SK-N-SH treated with all-trans-retinoic acid at 6 μM for 48 hours (cell line): Measurements from ENCODE around the gene TMEM182.

Experiments
- ATAC-seq: fragments of 200-7000 bp; cut with Tn5 transposase; 3 replicates; pipeline ENCODE4 v1.9.1; 2020; ENCODE audit warnings: mild to moderate bottlenecking, moderate library complexity
- ARNTL ChIP-seq: fragments of 450-650 bp; formaldehyde crosslinking; IDR thresholded peaks from 2 replicates; pipeline ENCODE4 v1.5.0; 2020; ENCODE audit warnings: low read depth, mild to moderate bottlenecking, moderate library complexity, borderline replicate concordance
- BACH2 ChIP-seq: fragments of 250-450 bp; sonication (Bioruptor Pico); IDR thresholded peaks from 2 replicates; pipeline ENCODE4 v1.9.0; 2021; ENCODE audit warnings: mild to moderate bottlenecking, borderline replicate concordance
- CREB5 ChIP-seq: fragments of 250-450 bp; sonication (Bioruptor Pico); IDR thresholded peaks from 2 replicates; pipeline ENCODE4 v1.5.1; 2020; ENCODE audit warnings: low read depth, mild to moderate bottlenecking, moderate library complexity
- CSDC2 ChIP-seq: fragments of 250-450 bp; sonication (Bioruptor Pico); IDR thresholded peaks from 2 replicates; pipeline ENCODE4 v1.5.0; 2020; ENCODE audit warnings: mild to moderate bottlenecking, moderate library complexity
- CSRNP3 ChIP-seq: fragments of 250-450 bp; sonication (Bioruptor Pico); IDR thresholded peaks from 2 replicates; pipeline ENCODE4 v1.5.1; 2021; ENCODE audit warnings: mild to moderate bottlenecking, moderate library complexity
- ESRRG ChIP-seq: fragments of 250-450 bp; sonication (Bioruptor Pico); IDR thresholded peaks from 2 replicates; pipeline ENCODE4 v1.6.1; 2021; ENCODE audit warnings: mild to moderate bottlenecking
- GLIS3 ChIP-seq: fragments of 250-450 bp; sonication (Bioruptor Pico); IDR thresholded peaks from 2 replicates; pipeline ENCODE4 v1.5.0; 2020; ENCODE audit warnings: mild to moderate bottlenecking, moderate library complexity
- ISL1 ChIP-seq: fragments of 250-450 bp; sonication (Bioruptor Pico); IDR thresholded peaks from 2 replicates; pipeline ENCODE4 v2.1.2; 2022; ENCODE audit warnings: mild to moderate bottlenecking, moderate library complexity
- OSR1 ChIP-seq: fragments of 250-450 bp; sonication (Bioruptor Pico); IDR thresholded peaks from 2 replicates; pipeline ENCODE4 v1.8.0; 2022; ENCODE audit warnings: moderate library complexity, mild to moderate bottlenecking, inconsistent platforms
- PATZ1 ChIP-seq: fragments of 250-450 bp; sonication (Bioruptor Pico); IDR thresholded peaks from 2 replicates; pipeline ENCODE4 v1.8.0; 2020; ENCODE audit warnings: mild to moderate bottlenecking, moderate library complexity, borderline replicate concordance
- POU6F1 ChIP-seq: fragments of 250-450 bp; sonication (Bioruptor Pico); IDR thresholded peaks from 2 replicates; pipeline ENCODE4 v1.8.0; 2021; ENCODE audit warnings: low read depth, mild to moderate bottlenecking, moderate library complexity, borderline replicate concordance
- PPARA ChIP-seq: fragments of 250-450 bp; sonication (Bioruptor Pico); IDR thresholded peaks from 2 replicates; pipeline ENCODE4 v1.5.0; 2020; ENCODE audit warnings: mild to moderate bottlenecking, borderline replicate concordance
- RARB ChIP-seq: fragments of 250-450 bp; sonication (Bioruptor Pico); IDR thresholded peaks from 2 replicates; pipeline ENCODE4 v1.8.0; 2021; ENCODE audit warnings: mild to moderate bottlenecking, moderate library complexity
- SNAI2 ChIP-seq: fragments of 250-450 bp; sonication (Bioruptor Pico); IDR thresholded peaks from 2 replicates; pipeline ENCODE4 v1.5.0; 2020; ENCODE audit warnings: mild to moderate bottlenecking, moderate library complexity
- TCF4 ChIP-seq: fragments of 250-450 bp; sonication (Bioruptor Pico); IDR thresholded peaks from 2 replicates; pipeline ENCODE4 v1.8.0; 2021; ENCODE audit warnings: mild to moderate bottlenecking, moderate library complexity, borderline replicate concordance
- TOX ChIP-seq: fragments of 250-450 bp; sonication (Bioruptor Pico); IDR thresholded peaks from 2 replicates; pipeline ENCODE4 v1.8.0; 2021; ENCODE audit warnings: mild to moderate bottlenecking, moderate library complexity, borderline replicate concordance
- ZC3H10 ChIP-seq: fragments of 250-450 bp; sonication (Bioruptor Pico); IDR thresholded peaks from 2 replicates; pipeline ENCODE4 v1.5.1; 2021; ENCODE audit warnings: mild to moderate bottlenecking, moderate library complexity
- ZFP3 ChIP-seq: fragments of 250-450 bp; sonication (Bioruptor Pico); IDR thresholded peaks from 2 replicates; pipeline ENCODE4 v1.5.0; 2020; ENCODE audit warnings: mild to moderate bottlenecking, moderate library complexity
- ZFP30 ChIP-seq: fragments of 450-650 bp; formaldehyde crosslinking; IDR thresholded peaks from 2 replicates; pipeline ENCODE4 v1.5.0; 2022; ENCODE audit warnings: mild to moderate bottlenecking, moderate library complexity
- ZNF565 ChIP-seq: fragments of 450-650 bp; formaldehyde crosslinking; conservative IDR thresholded peaks from 2 replicates; pipeline ENCODE4 v1.5.0; 2020; ENCODE audit warnings: low read depth, mild to moderate bottlenecking, moderate library complexity
- ZNF70 ChIP-seq: fragments of 450-650 bp; formaldehyde crosslinking; IDR thresholded peaks from 2 replicates; pipeline ENCODE4 v1.5.0; 2020; ENCODE audit warnings: mild to moderate bottlenecking, moderate library complexity
- ZNF8 ChIP-seq: fragments of 450-650 bp; formaldehyde crosslinking; IDR thresholded peaks from 2 replicates; pipeline ENCODE4 v1.5.0; 2020; ENCODE audit warnings: mild to moderate bottlenecking, moderate library complexity

The TMEM182 gene

DNA sequence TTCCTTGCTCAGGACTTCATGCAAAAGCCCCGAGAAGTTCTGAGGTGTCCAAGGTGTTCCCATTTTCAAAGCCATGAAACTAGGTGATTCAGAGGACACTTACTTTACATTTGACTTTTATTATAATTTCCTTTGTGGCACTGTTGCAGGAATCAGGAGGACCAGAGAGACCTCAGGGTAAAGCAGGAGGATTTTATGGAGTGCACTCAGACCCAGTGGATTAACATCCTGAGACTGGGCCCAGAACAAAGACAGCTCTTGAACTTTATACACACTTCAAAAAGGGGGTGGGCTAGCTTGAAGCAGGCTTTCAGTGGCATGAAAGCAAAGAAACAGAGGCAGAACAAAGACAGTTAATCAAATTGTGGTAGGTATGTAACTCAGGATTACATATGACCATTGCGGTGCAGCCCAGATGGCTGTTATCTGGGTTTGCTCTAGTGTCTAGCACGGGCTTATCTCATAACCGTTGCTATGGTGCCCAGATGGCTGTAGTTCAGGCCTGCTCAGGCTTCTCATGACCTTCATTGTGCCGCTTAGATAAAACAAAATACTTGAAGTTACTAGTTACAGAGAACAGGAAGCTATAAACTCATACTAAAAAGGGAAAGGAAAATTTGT is 39.4 kb downstream of the TMEM182 start:
- no peak for ATAC-seq
- no peak for TF ChIP-seq ZFP3 (CRISPR knock-in tag)
- TF ChIP-seq ARNTL (CRISPR knock-in tag), result no peak
- TF ChIP-seq TOX (CRISPR knock-in tag), result no peak
- no peak for TF ChIP-seq ZC3H10 (CRISPR knock-in tag)
- no peak for TF ChIP-seq PATZ1
- TF ChIP-seq ZNF565 (CRISPR knock-in tag), result no peak
- TF ChIP-seq ESRRG (CRISPR knock-in tag), result no peak
- TF ChIP-seq OSR1 (CRISPR knock-in tag), result no peak
- TF ChIP-seq ISL1, result no peak
- no peak for TF ChIP-seq ZNF8 (CRISPR knock-in tag)
- no peak for TF ChIP-seq PPARA
- TF ChIP-seq CSDC2, result no peak
- no peak for TF ChIP-seq BACH2
- TF ChIP-seq POU6F1 (CRISPR knock-in tag), result no peak
- TF ChIP-seq SNAI2 (CRISPR knock-in tag), result no peak
- no peak for TF ChIP-seq ZFP30 (CRISPR knock-in tag)
- TF ChIP-seq CREB5 (CRISPR knock-in tag), result no peak
- no peak for TF ChIP-seq GLIS3 (CRISPR knock-in tag)
- TF ChIP-seq RARB (CRISPR knock-in tag), result no peak

GRCh38 chr2:102801858-102802699 is 40.2 kb downstream of the TMEM182 start:
- ATAC-seq, result no peak

More at GRCh38 chr2:102801858-102802699, 40.2 kb downstream of the TMEM182 start:
- no peak for TF ChIP-seq ZNF70 (CRISPR knock-in tag)
- TF ChIP-seq ZNF565 (CRISPR knock-in tag), result no peak
- TF ChIP-seq POU6F1 (CRISPR knock-in tag), result no peak
- no peak for TF ChIP-seq TCF4 (CRISPR knock-in tag)
- no peak for TF ChIP-seq CSRNP3
